Activated CD4-positive, alpha-beta memory T cell treated with anti-CD3 and anti-CD28 coated beads for 36 hours (primary cell): Measurements from ENCODE around the gene ELK3. TPM values are rescaled to one million over a fixed set of nuclear protein-coding genes. Genes with fewer than 3 reads are reported as not detected.

Experiments used
- CTCF ChIA-PET: fragments of 350-600 bp; sonication (Branson Sonifier 250); formaldehyde crosslinking; loops from one replicate; lab custom pipeline; 2021; ENCODE audit warnings: antibody characterized with exemption, inconsistent platforms; lab: Charles Lee
- POLR2A ChIA-PET: fragments of 350-600 bp; sonication (Branson Sonifier 250); formaldehyde crosslinking; loops from one replicate; lab custom pipeline; 2021; ENCODE audit warnings: antibody characterized with exemption; lab: Charles Lee
- DNase-seq: peaks from one replicate; pipeline ENCODE4 v3.0.0-alpha.2; 2020
- H3K27ac Mint-ChIP-seq: one replicate; pipeline ENCODE4 v1.8.0; 2021; ENCODE audit warnings: mixed read lengths
- H3K27me3 Mint-ChIP-seq: one replicate; pipeline ENCODE4 v1.8.0; 2021; ENCODE audit warnings: mixed read lengths
- H3K36me3 Mint-ChIP-seq: one replicate; pipeline ENCODE4 v1.8.0; 2021; ENCODE audit warnings: mixed read lengths
- H3K4me1 Mint-ChIP-seq: one replicate; pipeline ENCODE4 v1.8.0; 2021; ENCODE audit warnings: low read depth, mixed read lengths
- H3K4me3 Mint-ChIP-seq: one replicate; pipeline ENCODE4 v1.8.0; 2021; ENCODE audit warnings: mild to moderate bottlenecking, mixed read lengths
- H3K9me3 Mint-ChIP-seq: one replicate; pipeline ENCODE4 v1.8.0; 2021; ENCODE audit warnings: mixed read lengths
- intact Hi-C: fragments of 100-400 bp; cut with micrococcal nuclease; formaldehyde crosslinking; loops from one replicate; pipeline ENCODE4 v1.15.1; 2023
- total RNA-seq, 2 experiments: library from RNA; stranded (reverse); gene quantifications; one replicate each; pipeline ENCODE4 v1.2.3, GENCODE V29; 2021

Gene ELK3
- total RNA-seq, 2 experiments from 2014 or later, result 23.9 to 24.1 TPM

DNA sequence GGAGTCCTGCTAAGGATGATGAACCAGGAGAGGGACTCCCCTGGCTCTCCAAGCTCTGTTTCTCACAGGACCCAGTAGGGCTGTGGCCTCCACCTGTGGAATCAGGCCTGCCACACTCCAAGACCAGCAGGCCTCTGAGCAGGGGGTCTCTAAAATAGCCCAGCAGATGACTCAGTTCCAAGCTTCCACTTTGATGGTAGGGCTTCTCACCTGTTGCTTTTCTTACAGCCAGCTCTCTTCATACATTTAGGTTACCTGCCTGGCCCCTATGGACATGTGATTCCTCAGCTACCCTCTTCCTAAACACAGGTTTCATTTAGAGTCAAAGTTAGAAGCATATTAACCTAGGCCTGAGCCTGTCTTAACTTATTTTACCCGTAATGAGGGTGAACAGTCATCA, 26.7 kb upstream of the ELK3 start:
- no peak for DNase-seq
- Mint-ChIP-seq H3K4me3 (no peak overlapping the region), H3K4me1 (no peaks in the 10 kb centered on the region), H3K27ac (no peak overlapping the region), H3K9me3 (no peaks in the 10 kb centered on the region), H3K27me3 (no peaks in the 10 kb centered on the region), H3K36me3 (no peaks in the 10 kb centered on the region)
- POLR2A ChIA-PET, result interaction anchor here (0.7 kb wide), 1 partner anchor 28 kb away, joined by 4 read pairs; no protein-coding TSS in a partner anchor
- CTCF ChIA-PET, result interaction anchor here (1.7 kb wide), 1 partner anchor 48 kb away, joined by 6 read pairs; no protein-coding TSS in a partner anchor
- intact Hi-C loops, result no loop called here

GRCh38 chr12:96170328-96170727, 23.8 kb upstream of the ELK3 start:
- H3K4me1 Mint-ChIP-seq, result no peaks in the 10 kb centered on the region
- no peak overlapping the region for H3K4me3 Mint-ChIP-seq
- POLR2A ChIA-PET, result no interaction called here
- H3K9me3 Mint-ChIP-seq, result peaks cover 5% of the 10 kb centered on the region
- CTCF ChIA-PET, result interaction anchor here (1.9 kb wide), 1 partner anchor 45 kb away, joined by 5 read pairs; no protein-coding TSS in a partner anchor
- H3K27ac Mint-ChIP-seq, result no peak overlapping the region
- H3K36me3 Mint-ChIP-seq, result no peaks in the 10 kb centered on the region
- DNase-seq, result no peak
- intact Hi-C loops, result no loop called here
- no peaks in the 10 kb centered on the region for H3K27me3 Mint-ChIP-seq

DNA sequence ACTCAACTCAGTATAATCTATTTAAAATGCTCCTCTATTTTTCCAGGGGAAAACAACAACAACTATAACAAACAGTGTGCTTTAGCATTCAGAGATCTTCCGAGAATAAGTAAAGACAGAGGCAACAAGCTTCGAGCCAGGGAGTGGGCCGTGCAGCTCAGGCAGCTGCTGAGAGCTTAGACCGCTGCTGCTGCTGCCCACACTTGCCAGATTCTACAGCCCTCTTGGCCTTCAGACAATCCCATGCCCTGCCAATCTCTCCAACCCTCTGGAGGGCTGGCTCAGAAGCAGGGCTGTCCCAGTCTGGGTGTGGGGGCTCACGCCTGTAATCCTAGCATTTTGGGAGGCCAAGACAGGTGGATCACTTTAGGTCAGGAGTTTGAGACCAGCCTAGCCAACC, 23.4 kb upstream of the ELK3 start:
- CTCF ChIA-PET, result interaction anchor here (1.9 kb wide), 1 partner anchor 45 kb away, joined by 5 read pairs; no protein-coding TSS in a partner anchor
- DNase-seq, result no peak

GRCh38 chr12:96171905-96172304, 22.3 kb upstream of the ELK3 start:
- Mint-ChIP-seq H3K36me3 (peaks cover 10% of the 10 kb centered on the region), H3K27me3 (no peaks in the 10 kb centered on the region), H3K4me3 (no peak overlapping the region), H3K27ac (no peak overlapping the region), H3K9me3 (peaks cover 18% of the 10 kb centered on the region), H3K4me1 (peaks cover 8% of the 10 kb centered on the region)
- ChIA-PET CTCF (interaction anchor here (1.9 kb wide), 1 partner anchor 44 kb away, joined by 5 read pairs; no protein-coding TSS in a partner anchor), POLR2A (no interaction called here)
- no peak for DNase-seq
- intact Hi-C loops, result no loop called here

More for the DNA sequence above, 23.4 kb upstream of the ELK3 start:
- H3K27ac Mint-ChIP-seq, result no peak overlapping the region
- no peak overlapping the region for H3K4me3 Mint-ChIP-seq
- H3K36me3 Mint-ChIP-seq, result peaks cover 2% of the 10 kb centered on the region
- H3K4me1 Mint-ChIP-seq, result no peaks in the 10 kb centered on the region
- intact Hi-C loops, result no loop called here
- H3K27me3 Mint-ChIP-seq, result no peaks in the 10 kb centered on the region
- H3K9me3 Mint-ChIP-seq, result peaks cover 7% of the 10 kb centered on the region
- POLR2A ChIA-PET, result no interaction called here

DNA sequence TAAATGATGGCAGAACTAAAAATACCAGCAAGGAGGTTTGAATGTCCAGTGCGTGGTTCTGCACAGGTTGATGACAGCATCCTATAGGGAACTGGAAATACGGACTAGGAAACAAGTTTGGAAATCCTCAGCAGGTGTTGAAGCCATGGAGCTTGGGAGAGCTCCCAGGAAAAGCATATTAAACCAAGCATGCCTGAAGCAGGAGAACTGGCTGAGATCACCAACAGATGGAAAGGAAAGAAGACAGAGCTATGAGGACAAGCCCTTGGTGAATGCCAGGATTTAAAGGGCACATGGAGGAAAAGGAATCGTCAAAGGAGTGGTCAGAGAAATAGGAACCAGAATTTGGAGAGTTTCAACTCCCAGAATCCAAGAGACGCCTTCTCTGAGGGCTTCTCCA, 21.2 kb upstream of the ELK3 start:
- no peaks in the 10 kb centered on the region for H3K27me3 Mint-ChIP-seq
- peaks cover 17% of the 10 kb centered on the region for H3K4me1 Mint-ChIP-seq
- ChIA-PET CTCF (interaction anchor here (1.2 kb wide), 1 partner anchor 43 kb away, joined by 4 read pairs; no protein-coding TSS in a partner anchor), POLR2A (no interaction called here)
- peaks cover 10% of the 10 kb centered on the region for H3K36me3 Mint-ChIP-seq
- no peak for DNase-seq
- no peak overlapping the region for H3K27ac Mint-ChIP-seq
- no peak overlapping the region for H3K4me3 Mint-ChIP-seq
- peaks cover 20% of the 10 kb centered on the region for H3K9me3 Mint-ChIP-seq
- intact Hi-C loops, result no loop called here

DNA sequence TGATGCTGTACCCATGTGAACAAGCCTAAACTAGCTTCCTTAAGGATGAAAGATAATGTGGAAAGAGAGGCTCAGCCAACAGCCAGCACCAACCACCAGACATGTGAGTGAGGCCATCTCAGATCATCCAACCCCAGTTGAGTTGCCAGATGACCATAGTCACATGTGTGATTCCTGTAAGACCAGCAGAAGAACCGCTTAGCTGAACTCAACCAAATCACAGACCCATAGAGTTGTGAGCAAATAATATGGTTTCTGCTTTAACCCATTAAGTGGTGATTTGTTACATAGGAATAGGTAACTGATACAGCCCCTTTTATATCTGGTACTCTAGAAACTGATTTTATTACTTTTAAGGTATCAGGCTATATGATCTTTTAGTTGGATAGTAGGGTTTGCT, 17.6 kb upstream of the ELK3 start:
- no peak overlapping the region for H3K4me3 Mint-ChIP-seq
- DNase-seq, result no peak
- peak overlapping the region; percentile 83 for H3K27ac Mint-ChIP-seq
- intact Hi-C loops, result loop anchor here (2.0 to 5.0 kb wide), 2 partner anchors 40 to 731 kb away; partner anchors contain the start of gene NEDD1
- no peaks in the 10 kb centered on the region for H3K27me3 Mint-ChIP-seq
- peaks cover 32% of the 10 kb centered on the region for H3K9me3 Mint-ChIP-seq
- ChIA-PET POLR2A (interaction anchor here (0.7 to 3.1 kb wide), 10 partner anchors 10 to 269 kb away, joined by 3 to 38 read pairs (median 6); no protein-coding TSS in a partner anchor), CTCF (interaction anchor here (0.5 to 2.4 kb wide), 11 partner anchors 10 to 340 kb away, joined by 3 to 22 read pairs (median 3); no protein-coding TSS in a partner anchor)
- peaks cover 14% of the 10 kb centered on the region for H3K36me3 Mint-ChIP-seq
- peaks cover 24% of the 10 kb centered on the region for H3K4me1 Mint-ChIP-seq

DNA sequence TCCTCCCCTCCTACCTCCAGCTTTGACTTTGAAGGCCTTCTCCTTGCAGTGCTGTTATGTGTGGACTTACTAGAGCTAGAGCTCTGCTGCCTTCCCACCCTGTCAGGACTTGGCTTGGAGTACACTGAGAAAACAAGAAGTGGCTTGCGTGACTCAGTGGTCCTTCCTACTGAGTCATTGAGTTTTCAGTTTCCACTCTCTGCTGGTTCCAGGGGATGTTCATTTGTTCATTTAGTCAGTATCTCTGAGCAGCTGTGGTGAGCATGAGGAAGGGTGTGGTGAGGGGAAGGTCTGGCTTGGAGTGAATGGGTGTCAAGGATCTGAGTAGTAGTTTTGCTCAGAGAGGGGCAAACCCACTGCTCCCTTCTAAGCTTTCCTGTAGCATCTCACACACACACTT, 17.2 kb upstream of the ELK3 start:
- Mint-ChIP-seq H3K36me3 (peaks cover 14% of the 10 kb centered on the region), H3K4me1 (peaks cover 24% of the 10 kb centered on the region), H3K4me3 (peak overlapping the region; percentile 10), H3K27me3 (no peaks in the 10 kb centered on the region), H3K9me3 (peaks cover 34% of the 10 kb centered on the region), H3K27ac (peak overlapping the region; percentile 83)
- CTCF ChIA-PET, result interaction anchor here (0.5 to 2.4 kb wide), 15 partner anchors 9 to 343 kb away, joined by 3 to 22 read pairs (median 4); no protein-coding TSS in a partner anchor
- DNase-seq, result peak; percentile 90
- POLR2A ChIA-PET, result interaction anchor here (0.7 to 3.1 kb wide), 12 partner anchors 9 to 269 kb away, joined by 3 to 38 read pairs (median 5); no protein-coding TSS in a partner anchor
- intact Hi-C loops, result loop anchor here (1.0 to 5.0 kb wide), 12 partner anchors 10 to 730 kb away; partner anchors contain the start of gene NEDD1

DNA sequence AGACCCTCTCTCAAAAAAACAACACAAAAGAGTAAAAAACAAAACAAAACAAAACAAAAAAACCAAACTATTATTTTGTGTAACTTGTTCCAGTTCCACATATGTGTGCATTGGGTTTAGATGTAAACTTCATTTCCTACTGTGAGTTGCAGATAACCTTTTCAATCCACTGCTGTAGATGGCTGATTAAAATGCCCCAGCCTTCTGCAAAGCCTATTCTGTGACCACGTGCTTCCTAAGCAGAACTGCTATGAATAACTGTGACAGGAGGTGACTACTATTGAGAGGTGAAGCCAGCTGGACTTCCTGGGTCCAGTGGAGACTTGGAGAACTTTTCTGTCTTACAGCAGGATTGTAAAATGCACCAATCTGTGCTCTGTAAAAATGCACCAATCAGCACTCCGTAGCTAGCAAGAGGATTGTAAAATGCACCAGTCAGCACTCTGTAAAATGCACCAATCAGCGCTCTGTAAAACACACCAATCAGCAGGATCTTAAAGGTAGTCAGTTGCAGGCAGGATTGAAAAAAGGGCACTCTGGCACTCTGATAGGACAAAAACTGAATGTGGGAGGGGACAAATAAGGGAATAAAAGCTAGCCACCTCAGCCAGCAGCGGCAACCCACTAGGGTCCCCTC, 10.3 kb upstream of the ELK3 start:
- CTCF ChIA-PET, result no interaction called here
- intact Hi-C loops, result no loop called here
- peaks cover 21% of the 10 kb centered on the region for H3K4me1 Mint-ChIP-seq
- H3K4me3 Mint-ChIP-seq, result no peak overlapping the region
- no peak for DNase-seq
- H3K27ac Mint-ChIP-seq, result no peak overlapping the region
- no peaks in the 10 kb centered on the region for H3K27me3 Mint-ChIP-seq
- POLR2A ChIA-PET, result no interaction called here
- peaks cover 4% of the 10 kb centered on the region for H3K36me3 Mint-ChIP-seq
- peaks cover 17% of the 10 kb centered on the region for H3K9me3 Mint-ChIP-seq

DNA sequence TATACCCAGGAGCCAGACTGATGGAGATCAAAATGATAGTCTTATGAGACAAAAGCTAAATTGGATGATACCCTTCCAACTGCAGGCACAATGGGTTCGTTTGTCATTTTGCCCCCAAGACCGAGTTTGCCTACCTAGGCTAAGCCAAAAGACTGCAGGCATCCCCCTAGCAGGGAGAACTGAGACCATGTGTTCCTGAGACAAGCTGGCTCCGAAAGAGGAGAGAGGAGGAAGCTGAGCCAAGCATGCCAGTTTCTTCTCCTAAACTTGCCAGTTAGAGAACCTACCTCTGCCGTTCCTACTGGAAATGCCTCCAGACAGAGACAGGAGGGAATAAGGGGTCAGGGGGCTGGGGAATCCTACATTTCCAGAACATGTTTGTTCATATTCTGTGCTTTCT, 8.3 kb upstream of the ELK3 start:
- Mint-ChIP-seq H3K4me3 (no peak overlapping the region), H3K36me3 (peaks cover under 1% of the 10 kb centered on the region), H3K27ac (no peak overlapping the region), H3K9me3 (peaks cover 9% of the 10 kb centered on the region), H3K4me1 (peaks cover 23% of the 10 kb centered on the region), H3K27me3 (no peaks in the 10 kb centered on the region)
- DNase-seq, result no peak
- ChIA-PET CTCF (interaction anchor here (1.0 to 2.2 kb wide), 2 partner anchors 9 to 26 kb away, joined by 3 to 10 read pairs; no protein-coding TSS in a partner anchor), POLR2A (interaction anchor here (2.0 kb wide), 1 partner anchor 9 kb away, joined by 8 read pairs; no protein-coding TSS in a partner anchor)
- intact Hi-C loops, result no loop called here

DNA sequence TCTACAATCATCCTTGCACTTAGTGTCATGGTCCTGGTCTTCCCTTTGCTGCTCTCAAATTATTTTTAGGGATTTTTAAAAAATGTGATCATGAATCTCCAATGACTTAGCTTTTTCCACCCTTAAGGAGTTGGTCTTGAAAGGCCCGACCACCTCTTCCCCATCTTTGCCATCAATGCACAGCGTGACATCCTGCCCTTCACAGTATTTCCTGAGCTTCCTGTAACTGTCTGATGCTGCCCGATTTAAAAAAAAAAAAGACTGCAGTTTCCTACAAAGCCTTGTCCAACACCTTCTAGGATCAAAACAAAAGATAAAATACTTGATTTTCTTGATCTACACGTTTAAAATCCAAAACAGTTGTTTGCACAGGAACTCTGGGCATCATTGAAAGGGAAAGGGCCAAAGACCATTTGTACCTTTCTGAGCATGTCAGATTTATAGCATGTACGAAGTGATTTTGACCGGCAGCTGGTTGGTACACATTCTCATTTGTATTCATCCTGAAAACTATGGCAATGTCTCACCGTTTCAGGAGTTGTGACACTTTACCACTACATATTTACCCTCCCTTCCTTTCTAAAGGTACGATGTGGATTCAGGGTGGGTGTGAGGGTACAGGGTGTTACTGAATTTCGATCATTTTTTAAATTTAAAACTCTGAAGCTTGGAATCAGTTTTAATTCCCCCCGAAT, 7.4 kb upstream of the ELK3 start:
- H3K4me3 Mint-ChIP-seq, result no peak overlapping the region
- H3K36me3 Mint-ChIP-seq, result no peaks in the 10 kb centered on the region
- ChIA-PET POLR2A (interaction anchor here (1.4 to 2.0 kb wide), 2 partner anchors 9 kb away, joined by 6 to 8 read pairs; no protein-coding TSS in a partner anchor), CTCF (interaction anchor here (1.0 to 2.2 kb wide), 2 partner anchors 10 to 25 kb away, joined by 3 to 10 read pairs; no protein-coding TSS in a partner anchor)
- intact Hi-C loops, result loop anchor here (1.0 kb wide), 1 partner anchor 9 kb away; no protein-coding TSS in a partner anchor
- H3K4me1 Mint-ChIP-seq, result peaks cover 23% of the 10 kb centered on the region
- H3K27ac Mint-ChIP-seq, result no peak overlapping the region
- no peak for DNase-seq
- H3K27me3 Mint-ChIP-seq, result no peaks in the 10 kb centered on the region
- H3K9me3 Mint-ChIP-seq, result peaks cover 3% of the 10 kb centered on the region

GRCh38 chr12:96187956-96188355, 6.2 kb upstream of the ELK3 start:
- Mint-ChIP-seq H3K36me3 (no peaks in the 10 kb centered on the region), H3K27ac (no peak overlapping the region), H3K9me3 (peaks cover 3% of the 10 kb centered on the region), H3K27me3 (no peaks in the 10 kb centered on the region), H3K4me3 (no peak overlapping the region), H3K4me1 (peaks cover 28% of the 10 kb centered on the region)
- intact Hi-C loops, result loop anchor here (1.0 kb wide), 1 partner anchor 11 kb away; no protein-coding TSS in a partner anchor
- ChIA-PET POLR2A (interaction anchor here (0.6 kb wide), 1 partner anchor 109 kb away, joined by 3 read pairs; no protein-coding TSS in a partner anchor), CTCF (interaction anchor here (2.2 kb wide), 1 partner anchor 23 kb away, joined by 10 read pairs; no protein-coding TSS in a partner anchor)
- no peak for DNase-seq
